Measurements from ENCODE around the gene FAM171A1.
"Not testable (repeated sequence)": the region's sequence is repeated elsewhere in the genome, so short reads cannot be mapped to it uniquely, and the experiment has no call there.

FAM171A1 gene

GRCh38 chr10:15320522-15321203 lies 50.4 kb downstream of the FAM171A1 start:
- DNase-seq (ENCODE audit: low read depth in 2 of 3, low spot score in 2 of 3) = no peak

- no peak for DNase-seq (ENCODE audit: low read depth in 2 of 3, low spot score in 2 of 3)
These were observed 51.0 kb downstream of the FAM171A1 start for GRCh38 chr10:15320118-15320517.

- DNase-seq (ENCODE audit: low read depth in 2 of 3, low spot score in 2 of 3) = no peak
These were observed 54.1 kb downstream of the FAM171A1 start for GRCh38 chr10:15316871-15317464.

- no peak for DNase-seq (ENCODE audit: low read depth in 2 of 3, low spot score in 2 of 3)
These were observed 54.9 kb downstream of the FAM171A1 start for GRCh38 chr10:15316145-15316544.

- no peak for DNase-seq (ENCODE audit: low read depth in 2 of 3, low spot score in 2 of 3)
These were observed 55.8 kb downstream of the FAM171A1 start for GRCh38 chr10:15315286-15315685.

- DNase-seq (ENCODE audit: low read depth in 2 of 3, low spot score in 2 of 3) = no peak
These were observed 56.5 kb downstream of the FAM171A1 start for GRCh38 chr10:15314482-15315045.

GRCh38 chr10:15313843-15314242 lies 57.2 kb downstream of the FAM171A1 start:
- no peak for DNase-seq (ENCODE audit: low read depth in 2 of 3, low spot score in 2 of 3)

GRCh38 chr10:15313047-15313446 lies 58.0 kb downstream of the FAM171A1 start:
- no peak for DNase-seq (ENCODE audit: low read depth in 2 of 3, low spot score in 2 of 3)

- no peak for DNase-seq (ENCODE audit: low read depth in 2 of 3, low spot score in 2 of 3)
These were observed 59.4 kb downstream of the FAM171A1 start for GRCh38 chr10:15311569-15312280.

GRCh38 chr10:15310776-15311568 lies 60.1 kb downstream of the FAM171A1 start:
- DNase-seq (ENCODE audit: low read depth in 2 of 3, low spot score in 2 of 3) = no peak

GRCh38 chr10:15309221-15309620 lies 61.9 kb downstream of the FAM171A1 start:
- DNase-seq (ENCODE audit: low read depth in 2 of 3, low spot score in 2 of 3) = no peak

GRCh38 chr10:15306735-15307280 lies 64.3 kb downstream of the FAM171A1 start:
- DNase-seq (ENCODE audit: low read depth in 2 of 3, low spot score in 2 of 3) = no peak

GRCh38 chr10:15305634-15306033 lies 65.5 kb downstream of the FAM171A1 start:
- DNase-seq (ENCODE audit: low read depth in 2 of 3, low spot score in 2 of 3) = no peak

GRCh38 chr10:15305161-15305560 lies 65.9 kb downstream of the FAM171A1 start:
- no peak for DNase-seq (ENCODE audit: low read depth in 2 of 3, low spot score in 2 of 3)

- DNase-seq (ENCODE audit: low read depth in 2 of 3, low spot score in 2 of 3) = not testable (repeated sequence)
These were observed 68.7 kb downstream of the FAM171A1 start for GRCh38 chr10:15302188-15302956.

GRCh38 chr10:15300697-15301096 lies 70.4 kb downstream of the FAM171A1 start:
- DNase-seq (ENCODE audit: low read depth in 2 of 3, low spot score in 2 of 3) = no peak

GRCh38 chr10:15300145-15300544 lies 70.9 kb downstream of the FAM171A1 start:
- no peak for DNase-seq (ENCODE audit: low read depth in 2 of 3, low spot score in 2 of 3)

- no peak for DNase-seq (ENCODE audit: low read depth in 2 of 3, low spot score in 2 of 3)
These were observed 74.4 kb downstream of the FAM171A1 start for GRCh38 chr10:15296701-15297100.

GRCh38 chr10:15295537-15296325 lies 75.4 kb downstream of the FAM171A1 start:
- DNase-seq (ENCODE audit: low read depth in 2 of 3, low spot score in 2 of 3) = no peak
